HG03066 (cell line): ENCODE data around the gene TRIM29.
"Not testable (repeated sequence)": the region's sequence is repeated elsewhere in the genome, so short reads cannot be mapped to it uniquely, and the experiment has no call there.

Source experiments
- ATAC-seq: cut with Tn5 transposase; IDR thresholded peaks from one replicate; pipeline ENCODE4 v1.9.1; 2021; ENCODE audit warnings: low read depth; ENCODE audit not compliant: unreplicated experiment

Gene TRIM29

DNA sequence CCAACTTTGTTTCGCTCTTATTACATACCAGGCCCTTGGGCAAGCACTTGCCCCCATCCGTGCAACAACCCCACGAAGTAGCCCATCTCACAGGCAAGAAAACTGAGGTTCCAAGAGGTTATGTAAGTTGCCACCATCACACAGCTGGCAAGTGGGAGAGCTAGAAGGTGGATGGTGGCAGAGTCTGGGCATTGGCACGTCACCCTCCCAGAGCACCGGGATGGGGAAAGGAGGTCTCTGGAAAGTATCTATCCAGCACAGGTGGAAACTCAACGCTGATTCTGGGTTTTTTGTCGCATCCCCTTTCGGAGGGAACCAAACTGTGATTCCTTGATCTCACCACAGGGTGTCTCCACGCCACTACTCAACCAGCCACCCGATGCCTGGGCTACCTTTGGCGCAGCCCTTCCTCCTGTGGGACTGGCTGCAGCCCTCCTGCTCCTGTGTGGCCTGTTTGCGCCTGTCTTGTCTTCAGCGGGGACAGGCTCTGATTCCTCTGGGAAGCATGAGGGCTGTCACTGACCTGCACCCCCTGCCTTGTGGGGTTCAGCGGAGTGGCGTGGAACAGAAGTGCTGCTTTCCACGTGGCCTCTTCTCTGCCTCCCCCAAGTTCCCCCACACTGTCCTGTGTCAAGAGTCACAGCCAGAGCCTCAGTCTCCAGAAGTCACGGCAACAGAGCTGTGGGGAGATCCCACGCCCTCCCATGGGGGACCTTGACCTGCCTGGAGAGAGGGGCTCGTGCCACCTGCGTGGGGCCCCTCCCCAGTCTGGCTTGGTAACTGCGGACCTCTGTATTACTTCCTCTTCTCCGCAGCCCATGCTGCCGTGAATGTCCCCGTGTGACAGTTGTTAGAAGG is 34.4 kb upstream of the TRIM29 start:
- ATAC-seq: no peak

DNA sequence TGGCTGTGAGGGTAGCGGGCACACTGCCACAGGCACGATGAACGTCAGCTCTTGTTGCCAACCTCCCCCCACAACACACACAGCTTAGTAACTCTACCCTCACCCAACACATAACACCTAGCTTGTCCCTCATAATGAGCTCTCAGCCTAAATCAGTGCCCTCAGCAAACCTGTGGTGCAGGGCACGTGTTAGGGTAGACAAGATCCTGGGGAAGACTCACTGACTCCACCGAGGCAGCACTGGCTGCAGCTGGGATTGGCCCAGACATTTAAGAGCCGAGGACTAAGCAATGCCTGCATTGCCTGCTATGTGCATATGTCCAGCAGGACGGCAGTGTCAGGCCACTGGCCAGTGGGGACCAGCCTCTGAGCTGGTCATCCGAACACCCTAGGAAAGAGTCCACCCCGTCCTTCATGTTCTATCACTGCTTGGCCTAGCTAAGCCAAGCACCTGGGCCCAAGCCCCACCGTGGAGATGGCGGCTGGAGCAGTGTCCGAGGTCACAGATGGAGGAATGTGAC is 32.9 kb upstream of the TRIM29 start:
- no peak for ATAC-seq

DNA sequence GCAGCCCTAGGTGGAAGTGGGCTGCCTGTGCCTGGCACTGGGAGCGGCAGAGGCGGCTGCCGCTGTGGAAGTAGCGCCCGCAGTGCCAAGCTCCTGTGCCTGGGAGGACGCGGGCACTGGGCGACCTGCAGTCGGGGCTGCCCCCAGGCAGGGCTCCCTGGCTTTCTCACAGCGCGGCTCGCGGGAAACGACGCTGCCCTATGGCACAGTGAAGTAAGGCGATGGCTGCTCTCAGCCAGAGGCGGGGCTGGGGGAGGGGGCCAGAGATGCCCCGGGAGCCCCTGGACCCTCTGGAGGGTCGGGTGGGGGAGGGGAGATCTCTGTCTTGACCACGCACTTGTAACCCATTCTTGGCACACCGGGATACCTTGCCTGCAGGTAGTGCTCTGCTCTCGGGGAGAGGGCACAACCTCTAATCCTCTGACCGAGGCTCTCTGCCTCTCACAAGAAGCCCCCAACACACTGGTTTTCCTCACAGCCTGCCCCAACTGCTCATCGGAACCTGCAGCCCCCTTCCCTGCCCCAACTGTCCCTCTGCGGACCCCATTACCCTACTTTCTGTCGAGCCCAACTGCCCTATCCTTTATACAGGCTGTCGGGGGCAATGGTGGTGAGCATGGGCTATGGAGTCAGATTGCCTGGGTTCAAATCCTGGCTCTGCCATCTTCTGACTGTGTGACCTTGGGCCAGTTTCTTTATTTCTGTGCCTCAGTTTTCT is 32.2 kb upstream of the TRIM29 start:
- no peak for ATAC-seq

DNA sequence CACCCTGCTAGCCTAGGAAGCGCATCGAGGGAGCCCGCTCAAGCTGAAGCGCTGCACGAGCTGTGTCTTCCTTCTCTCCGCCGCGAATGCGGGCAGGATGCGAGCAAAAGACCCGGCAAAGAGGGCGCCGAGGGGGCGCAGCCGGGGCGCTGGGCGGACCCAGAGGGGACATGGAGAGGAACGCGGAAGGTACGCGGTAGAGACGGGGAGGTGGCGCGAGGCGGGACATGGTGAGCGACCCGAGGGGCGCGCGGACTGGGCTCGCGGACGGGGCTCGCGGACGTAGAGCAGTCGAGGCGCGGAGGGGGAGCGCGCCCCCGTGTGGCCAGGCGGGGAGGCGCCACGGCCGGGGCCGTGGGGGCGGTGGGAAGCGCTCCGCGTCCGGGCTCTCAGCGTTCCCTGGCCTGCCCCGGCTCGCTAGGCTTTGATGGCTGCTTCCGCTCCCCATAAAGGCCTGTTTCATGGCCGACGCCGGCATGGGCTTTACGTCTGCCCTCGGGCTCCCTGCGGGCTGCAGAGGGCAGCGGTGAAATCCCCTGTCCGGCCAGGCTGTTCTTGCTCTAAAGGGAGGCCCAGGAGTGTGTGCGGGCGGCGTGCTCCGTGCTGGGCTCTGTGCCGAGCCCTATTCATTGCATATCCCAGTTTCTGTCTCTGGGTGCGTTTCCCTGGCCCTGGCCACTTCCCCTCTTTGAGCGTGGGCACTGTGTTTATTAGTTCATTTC is 31.2 kb upstream of the TRIM29 start:
- no peak for ATAC-seq

GRCh38 chr11:120168108-120168959 is 30.4 kb upstream of the TRIM29 start:
- ATAC-seq: no peak

DNA sequence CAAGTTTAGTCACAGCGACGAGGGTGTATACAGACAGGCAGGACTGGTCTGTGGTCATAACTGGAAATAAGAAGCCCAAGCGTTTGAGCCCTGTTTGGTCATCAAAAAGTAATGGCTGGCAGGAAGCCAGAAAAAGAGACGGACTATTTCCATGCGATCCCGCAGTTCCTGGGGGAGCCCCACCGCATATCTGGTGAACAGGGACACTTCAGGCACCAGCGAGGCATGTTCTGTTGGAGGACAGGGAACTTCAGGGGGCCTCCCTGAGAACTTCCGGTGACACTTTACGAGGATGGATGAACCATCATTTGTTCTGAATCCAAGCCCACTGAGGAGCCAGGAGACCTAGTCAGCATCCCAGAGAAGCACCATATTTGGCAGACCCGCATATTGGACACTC is 29.7 kb upstream of the TRIM29 start:
- ATAC-seq: no peak

DNA sequence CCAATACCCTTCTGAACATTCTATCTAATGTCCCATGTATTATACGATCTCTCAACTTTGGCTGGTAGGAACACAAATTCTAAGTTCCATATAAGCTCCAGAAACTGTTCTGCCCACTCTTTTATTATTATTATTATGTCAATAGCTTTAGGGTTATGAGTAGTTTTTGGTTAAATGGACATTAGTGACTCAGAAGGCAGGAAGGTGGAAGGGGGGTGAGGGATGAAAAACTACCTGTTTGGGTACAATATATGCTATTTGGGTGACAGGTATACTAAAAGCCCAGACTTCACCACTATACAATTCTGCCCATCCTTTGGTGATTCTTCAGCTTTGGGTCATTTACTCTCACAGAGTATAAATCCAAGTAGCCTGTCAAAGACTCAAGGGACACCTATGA is 22.5 kb upstream of the TRIM29 start:
- no peak for ATAC-seq

GRCh38 chr11:120153221-120153620 is 15.3 kb upstream of the TRIM29 start:
- ATAC-seq: no peak

- no peak for ATAC-seq
Observed at GRCh38 chr11:120151536-120151935, 13.6 kb upstream of the TRIM29 start.

DNA sequence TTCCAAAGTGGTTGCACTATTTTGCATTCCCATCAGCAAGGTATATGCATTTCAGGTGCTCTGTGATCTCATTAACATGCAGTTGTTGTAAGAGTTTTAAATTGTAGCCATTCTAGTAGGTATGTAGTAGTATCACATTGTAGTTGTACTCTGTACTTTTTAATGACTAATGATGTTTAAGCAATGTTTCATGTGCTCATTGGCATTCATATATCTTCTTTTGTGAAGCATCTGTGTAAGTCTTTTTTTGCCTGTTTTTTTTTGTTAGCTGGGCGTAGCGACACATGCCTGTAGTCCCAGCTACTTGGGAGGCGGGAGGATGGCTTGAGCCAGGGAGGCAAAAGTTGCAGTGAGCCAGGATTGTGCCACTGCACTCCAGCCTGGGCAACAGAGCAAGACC is 11.3 kb upstream of the TRIM29 start:
- no peak for ATAC-seq

DNA sequence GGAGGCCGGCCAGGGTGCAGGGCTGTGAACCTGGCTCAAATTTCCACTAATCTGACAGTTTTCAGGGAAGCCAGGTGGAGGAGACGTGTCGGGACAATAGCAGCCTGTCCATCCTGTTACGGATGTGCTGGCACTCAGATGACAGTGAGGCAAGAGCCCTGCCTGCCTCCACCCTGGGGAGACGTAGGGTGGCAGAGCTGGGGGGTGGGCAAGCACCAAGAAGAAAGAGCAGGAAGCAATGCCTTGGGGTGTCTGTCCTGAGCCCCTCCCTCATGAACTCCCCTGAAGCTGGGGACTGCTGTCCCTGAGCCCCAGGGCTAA is 10.0 kb upstream of the TRIM29 start:
- ATAC-seq: no peak

DNA sequence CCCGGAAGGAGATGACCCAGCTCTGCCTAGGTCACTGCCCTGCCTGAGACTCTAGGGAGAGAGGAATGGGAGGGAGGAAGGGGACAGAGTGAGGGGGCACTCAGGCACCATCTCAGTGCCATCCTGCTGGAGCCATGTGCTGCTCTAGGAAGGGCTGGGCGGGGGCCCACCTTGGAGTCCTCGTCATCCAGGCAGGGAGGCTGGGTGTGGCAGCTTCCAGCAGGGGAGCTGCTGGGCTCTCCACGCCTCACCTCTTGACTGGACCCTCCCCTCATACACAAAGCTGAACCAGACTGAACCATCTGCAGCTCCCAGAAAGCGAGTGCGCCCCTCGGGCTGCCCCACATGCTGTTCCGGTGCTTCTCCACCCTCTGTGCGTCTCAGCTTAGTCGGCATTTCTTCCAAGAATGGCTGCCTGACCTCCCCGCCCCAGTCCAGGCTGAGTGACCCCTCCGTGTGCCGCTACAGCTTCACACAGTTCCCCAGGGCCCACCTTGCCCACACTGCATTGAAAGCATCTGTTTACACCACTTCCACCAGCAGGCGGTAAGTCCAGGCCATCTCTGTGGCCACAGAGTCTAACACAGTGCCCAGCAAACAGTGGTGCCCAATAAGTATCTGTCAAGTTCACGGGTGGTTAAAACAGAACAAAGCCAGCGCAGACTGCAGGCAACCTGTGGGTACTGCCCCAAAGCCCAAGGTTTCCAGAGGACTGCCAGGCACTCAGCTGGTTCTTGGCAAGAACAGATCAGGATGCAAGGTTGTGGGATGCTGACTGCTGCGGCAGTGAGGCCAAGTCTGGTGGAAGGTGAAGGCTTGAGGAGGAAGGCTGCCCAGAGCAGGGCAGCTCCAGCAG is 9.4 kb upstream of the TRIM29 start:
- no peak for ATAC-seq

GRCh38 chr11:120146413-120147093 is 8.6 kb upstream of the TRIM29 start:
- no peak for ATAC-seq

DNA sequence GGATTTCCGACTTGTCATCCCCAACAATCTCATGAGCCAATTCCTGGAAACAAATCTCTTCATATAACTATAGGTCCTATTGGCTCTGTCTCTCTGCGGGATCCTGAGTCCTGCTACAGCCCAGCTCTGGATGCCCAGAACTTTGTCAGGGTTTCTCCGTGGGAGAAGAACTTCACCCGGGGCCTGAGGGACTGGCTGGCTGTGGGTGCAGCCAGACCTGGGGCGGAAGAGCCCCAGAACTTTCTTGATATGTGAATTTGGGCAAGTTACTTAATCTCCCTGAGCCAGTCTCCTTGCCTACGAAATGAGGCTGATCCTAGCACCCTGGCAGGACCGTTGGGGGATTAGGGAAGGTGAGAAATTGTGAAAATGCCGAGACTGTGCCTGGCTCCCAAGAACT is 6.6 kb upstream of the TRIM29 start:
- ATAC-seq: no peak

DNA sequence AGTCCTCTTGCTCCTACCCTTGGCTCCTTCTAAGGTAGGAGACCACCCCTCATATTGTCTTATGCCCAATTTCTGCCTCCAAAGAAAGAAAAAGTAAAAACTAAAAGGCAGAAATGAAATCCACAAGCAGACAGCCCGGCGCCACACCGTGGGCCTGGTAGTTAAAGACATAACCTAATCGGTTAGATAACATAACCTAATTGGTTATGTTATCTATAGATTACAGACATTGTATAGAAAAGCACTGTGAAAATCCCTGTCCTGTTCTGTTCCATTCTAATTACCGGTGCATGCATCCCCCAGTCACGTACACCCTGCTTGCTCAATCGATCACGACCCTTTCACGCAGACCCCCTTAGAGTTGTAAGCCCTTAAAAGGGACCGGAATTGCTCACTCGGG is 5.6 kb upstream of the TRIM29 start:
- ATAC-seq: not testable (repeated sequence)

- ATAC-seq: no peak
Observed at GRCh38 chr11:120142441-120143100, 4.7 kb upstream of the TRIM29 start.

DNA sequence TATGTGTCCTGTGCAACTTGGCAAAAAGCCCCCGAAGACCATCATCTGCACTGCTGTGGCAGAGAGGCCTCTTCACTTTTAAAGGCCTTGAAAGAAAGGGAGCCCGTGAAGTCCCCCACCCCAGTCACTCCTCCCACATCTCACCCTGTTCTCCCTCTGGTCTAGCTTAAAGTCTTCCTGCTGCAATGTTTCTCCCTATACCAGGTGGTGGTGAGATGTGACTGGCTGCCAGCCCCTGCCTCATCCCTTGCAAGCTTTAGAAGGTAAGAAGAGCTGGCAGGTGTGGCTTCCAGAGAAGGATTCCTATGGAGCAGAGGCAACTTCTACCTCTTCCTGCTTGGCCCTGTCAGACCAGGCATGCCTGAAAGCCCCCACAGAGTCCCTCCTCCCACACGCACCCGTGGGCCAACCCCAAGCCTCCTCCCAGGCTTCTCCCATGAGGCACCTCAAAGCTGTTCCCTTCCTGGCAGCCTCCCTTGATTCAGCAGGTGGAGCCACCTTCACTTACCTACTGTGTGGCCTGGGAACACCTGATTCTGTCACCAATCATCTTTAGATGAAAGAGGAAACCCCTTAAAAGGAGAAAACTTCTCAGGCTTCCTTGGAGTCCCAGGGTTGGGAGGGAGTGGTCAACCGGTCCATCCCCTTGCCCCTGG is 4.0 kb upstream of the TRIM29 start:
- ATAC-seq: no peak
